Measurements from ENCODE around the gene SH3PXD2B.
"Not testable (repeated sequence)": the region's sequence is repeated elsewhere in the genome, so short reads cannot be mapped to it uniquely, and the experiment has no call there.

The SH3PXD2B gene

DNA sequence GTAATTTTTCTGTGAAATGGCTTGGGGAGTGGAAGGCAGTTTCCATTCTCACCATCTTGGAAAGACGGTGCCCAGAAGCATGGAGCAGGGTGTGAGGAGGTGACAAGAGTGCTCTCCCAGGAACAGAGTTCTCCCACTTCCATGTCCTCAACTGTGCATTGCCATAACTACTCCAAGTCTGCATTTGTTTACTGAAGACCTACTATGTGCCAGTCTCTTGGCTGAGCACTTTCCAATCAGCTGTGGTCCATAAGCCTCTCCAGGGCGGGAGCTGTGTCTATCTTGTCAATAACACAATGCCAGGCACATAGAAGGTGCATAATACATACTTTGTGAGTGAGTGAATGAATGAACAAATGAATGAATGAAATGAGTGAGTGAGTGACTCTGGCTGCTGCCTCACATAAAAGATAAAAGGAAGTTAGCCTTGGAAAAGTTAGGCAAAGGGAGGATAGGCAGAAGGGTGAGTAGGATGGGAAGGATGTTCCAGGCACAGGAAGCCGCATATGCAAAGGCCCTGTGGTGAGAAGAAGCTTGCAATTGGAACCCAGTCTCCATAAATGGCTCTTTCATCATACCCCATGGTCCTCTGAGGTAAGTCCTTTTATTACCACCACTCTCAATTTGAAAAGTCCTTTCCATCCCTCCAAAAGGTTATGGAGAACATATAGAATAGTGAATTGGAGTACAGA lies 31.3 kb upstream of the SH3PXD2B start:
- no peak for DNase-seq

DNA sequence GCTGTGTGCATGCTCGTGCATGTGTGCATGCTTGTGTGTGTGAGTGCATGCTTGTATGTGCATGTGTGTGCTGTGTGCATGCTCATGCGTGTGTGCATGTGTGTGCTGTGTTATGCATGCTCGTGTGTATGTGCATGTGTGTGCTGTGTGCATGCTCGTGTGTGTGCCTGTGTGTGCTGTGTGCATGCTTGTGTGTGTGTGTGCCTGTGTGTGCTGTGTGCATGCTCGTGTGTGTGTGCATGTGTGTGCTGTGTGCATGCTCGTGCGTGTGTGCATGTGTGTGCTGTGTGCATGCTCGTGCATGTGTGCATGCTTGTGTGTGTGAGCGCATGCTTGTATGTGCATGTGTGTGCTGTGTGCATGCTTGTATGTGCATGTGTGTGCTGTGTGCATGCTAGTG lies 30.3 kb upstream of the SH3PXD2B start:
- DNase-seq: no peak

DNA sequence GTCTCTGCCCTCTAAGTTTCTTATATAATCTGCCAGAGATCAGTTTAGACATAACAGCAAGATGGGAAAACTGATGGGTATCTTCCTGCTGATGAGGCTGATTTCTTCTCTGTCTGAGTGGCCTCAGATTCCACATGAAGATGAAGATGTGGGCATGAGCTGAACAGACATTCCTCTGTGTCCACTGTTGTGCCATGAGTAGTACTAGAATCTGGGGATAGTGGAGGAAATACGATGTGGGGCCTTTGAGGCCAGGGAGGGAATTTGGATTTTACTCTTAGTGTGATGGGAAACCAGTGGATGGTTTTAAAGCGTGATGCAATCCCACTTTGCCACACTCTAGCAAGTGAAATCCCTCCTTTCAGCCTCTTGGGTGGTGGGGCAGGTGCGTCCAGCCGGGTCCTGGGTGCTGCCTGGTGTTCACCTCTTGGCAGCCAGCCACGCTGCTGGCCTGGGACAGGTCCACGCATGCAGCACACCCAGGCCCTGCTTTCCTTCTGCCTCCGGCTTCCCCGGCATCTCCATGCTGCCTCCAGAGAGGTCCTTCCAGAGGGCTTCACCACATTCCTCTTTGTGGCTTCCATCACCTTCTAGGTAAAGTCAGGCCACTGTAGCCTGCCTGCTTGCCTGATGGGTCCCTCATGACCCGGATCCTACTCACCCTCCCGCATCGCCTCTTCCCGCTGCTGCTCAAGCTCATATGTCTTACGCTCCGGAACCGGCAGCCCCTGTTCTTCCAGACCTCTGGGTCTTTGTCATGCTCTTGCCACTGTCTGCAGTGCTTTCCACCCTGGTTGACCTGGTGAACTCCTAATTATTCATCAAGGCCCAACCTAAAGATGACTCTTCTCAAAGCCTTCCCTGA lies 28.1 kb upstream of the SH3PXD2B start:
- peak; percentile 39 for DNase-seq

DNA sequence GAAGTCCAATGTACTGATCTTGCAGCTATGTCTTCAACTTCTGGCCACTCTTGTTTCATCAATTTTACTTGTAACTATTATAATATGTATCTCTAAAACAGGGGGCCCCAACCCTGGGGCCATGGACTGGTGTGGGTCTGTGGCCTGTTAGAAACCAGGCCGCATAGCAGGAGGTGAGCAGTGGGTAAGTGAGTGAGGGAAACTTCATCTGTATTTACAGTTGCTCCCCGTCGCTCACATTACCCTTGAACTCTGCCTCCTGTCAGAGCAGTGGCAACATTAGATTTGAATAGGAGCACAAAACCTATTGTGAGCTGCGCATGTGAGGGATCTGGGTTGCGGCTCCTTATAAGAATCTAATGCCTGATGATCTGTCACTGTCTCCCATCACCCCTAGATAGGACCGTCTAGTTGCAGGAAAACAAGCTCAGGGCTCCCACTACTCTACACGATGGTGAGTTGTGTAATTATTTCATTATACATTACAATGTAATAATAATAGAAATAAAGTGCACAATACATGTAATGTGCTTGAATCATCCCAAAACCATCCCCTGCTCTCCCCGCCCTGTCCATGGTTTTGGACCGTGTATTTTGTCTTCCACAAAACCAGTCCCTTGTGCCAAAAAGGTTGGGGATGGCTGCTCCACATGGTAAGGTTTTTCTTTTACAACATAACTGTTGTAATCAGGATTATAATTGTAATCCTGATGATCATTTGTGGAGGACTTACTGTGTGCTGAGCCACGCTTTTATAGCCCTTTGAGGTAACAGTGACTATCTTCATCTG lies 26.9 kb upstream of the SH3PXD2B start:
- no peak for DNase-seq

DNA sequence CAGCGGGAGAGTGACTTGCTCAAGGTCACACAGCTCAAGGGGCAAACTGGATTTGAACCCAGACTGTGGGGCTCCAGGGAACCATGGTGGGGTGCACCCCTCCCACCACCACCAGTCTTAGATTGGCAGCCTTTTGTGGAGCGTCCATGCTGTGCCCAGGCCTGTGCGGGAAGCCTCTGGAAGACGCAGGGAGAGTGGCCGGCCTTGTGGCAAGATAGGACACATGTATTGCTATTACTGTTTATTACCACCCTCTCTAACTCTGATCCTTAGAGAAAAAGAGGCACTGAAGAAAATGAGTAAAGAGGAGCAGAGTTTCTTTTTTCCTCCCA lies 25.4 kb upstream of the SH3PXD2B start:
- no peak for DNase-seq

DNA sequence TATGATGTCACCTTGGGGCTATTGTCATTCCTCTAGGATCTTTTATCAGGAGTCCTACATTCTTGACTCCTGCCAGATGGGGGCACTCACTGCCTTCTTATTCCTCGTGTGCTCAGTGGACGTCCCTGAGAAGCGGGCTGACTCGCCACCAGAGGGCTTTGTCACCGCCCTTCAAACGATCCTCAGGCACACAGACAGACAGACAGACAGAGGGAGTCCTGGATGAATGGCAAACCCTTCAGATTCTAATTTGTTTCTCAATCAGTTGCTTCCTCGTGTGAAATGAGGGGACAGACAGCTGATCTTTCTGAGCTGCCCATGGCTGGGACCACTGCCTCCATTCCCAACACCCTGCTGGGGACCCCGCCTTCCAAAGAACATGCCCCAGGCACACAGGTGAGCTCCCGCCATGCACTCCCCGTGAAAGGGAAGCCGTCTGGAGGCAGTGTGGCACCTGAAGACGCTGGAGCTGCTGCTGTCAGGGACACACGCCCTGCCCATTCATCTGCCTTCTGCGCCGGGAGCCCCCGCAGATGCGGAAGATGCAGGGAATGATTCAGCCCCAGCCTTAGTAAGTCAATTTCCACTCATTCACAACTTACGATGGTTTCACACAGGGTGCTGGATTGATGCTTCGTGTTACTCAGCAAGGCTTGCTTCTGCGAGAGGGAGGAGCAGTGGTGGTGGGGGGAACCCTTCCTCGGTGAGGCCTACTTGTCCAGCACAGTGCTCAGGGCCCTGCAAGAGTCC lies 24.9 kb upstream of the SH3PXD2B start:
- peak; percentile 52 for DNase-seq

DNA sequence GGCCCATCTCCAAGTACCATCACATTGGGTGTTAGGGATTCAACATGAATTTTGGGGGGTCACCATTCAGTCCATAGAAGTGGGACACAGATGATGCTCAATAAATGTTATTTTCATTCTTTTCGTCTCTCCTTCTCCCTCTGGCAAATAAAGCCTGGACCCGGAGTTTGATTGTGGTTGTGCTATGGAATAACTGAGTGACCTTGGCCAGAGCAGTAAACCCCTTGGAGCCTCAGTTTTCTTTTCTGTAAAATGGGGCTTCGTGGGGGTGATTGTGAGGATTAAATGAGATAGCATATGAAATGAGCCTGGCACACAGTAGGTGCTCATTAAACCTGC lies 24.3 kb upstream of the SH3PXD2B start:
- not testable (repeated sequence) for DNase-seq

DNA sequence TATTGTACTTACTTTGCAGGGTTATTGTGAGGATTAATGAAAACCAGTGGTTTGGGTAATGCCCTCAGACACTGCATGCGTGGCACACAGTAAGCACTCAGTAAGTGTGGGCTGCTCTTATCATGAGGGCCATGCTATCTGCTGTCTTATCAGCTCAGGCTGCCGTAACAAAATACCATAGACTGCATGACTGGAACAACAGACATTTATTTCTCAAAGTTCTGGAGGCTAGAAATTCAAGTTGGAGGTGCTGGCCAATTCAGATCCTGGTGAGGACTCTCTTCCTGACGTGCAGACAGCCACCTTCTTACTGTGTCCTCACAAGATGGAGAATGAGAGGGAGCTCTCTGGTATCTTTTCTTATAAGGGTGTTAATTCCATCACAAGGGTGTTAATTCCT lies 23.9 kb upstream of the SH3PXD2B start:
- no peak for DNase-seq

DNA sequence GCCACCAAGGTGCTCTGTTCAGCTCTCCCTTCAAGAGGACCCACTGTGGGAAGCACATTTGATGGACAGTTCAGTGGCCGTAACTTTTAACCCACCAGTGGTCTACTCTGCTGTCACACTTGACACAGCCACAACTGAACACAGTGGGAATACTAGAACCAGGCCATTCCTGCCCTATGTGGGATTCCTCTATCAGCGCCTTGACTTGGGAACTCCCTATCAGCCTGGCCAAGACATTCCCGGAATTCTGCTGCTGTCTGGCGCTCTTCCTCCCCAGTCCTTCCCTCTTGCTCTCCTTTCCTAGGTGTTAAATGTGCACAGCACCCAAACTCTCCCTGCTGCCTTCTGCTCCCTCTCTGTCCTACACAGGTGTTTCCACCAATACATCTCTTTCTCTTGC lies 23.1 kb upstream of the SH3PXD2B start:
- DNase-seq: no peak

DNA sequence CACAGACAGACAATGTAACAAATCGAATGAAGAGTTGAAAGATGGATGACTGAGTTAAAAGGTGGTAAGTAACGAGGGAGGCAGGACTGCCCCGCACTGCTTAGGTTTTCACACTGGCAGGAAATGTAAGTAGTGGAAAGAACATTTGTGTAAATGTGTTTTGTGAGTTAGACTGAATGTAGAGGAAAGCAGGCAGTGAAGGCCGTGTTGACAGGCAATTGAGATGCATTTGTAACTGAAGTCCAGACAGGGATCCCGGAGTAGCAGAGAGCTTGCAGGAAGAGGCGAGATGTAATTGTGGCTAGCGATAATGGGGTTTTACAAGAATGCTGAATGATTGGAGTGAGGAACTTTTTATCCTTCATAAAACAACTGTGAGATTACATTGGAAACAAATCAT lies 20.0 kb upstream of the SH3PXD2B start:
- DNase-seq: no peak

DNA sequence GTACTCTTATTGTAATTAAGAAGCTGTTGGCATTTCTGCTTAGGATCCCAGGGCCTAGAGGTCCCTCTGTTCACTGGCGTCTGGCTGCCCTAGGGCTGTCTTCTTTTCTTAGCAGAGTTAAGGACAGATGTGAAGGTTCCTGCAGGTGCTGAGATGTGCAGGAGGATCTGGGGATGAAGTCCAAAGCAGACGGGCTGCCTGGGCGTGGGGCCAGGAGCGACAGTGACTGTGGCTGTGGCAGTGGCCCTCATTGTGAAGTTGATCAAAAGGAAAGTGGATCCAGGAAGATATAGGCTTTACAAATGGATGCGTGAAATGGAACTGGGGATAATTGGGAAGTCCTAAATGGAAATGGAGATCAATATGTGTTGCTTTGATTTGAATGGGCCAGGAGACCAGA lies 19.1 kb upstream of the SH3PXD2B start:
- DNase-seq: no peak

DNA sequence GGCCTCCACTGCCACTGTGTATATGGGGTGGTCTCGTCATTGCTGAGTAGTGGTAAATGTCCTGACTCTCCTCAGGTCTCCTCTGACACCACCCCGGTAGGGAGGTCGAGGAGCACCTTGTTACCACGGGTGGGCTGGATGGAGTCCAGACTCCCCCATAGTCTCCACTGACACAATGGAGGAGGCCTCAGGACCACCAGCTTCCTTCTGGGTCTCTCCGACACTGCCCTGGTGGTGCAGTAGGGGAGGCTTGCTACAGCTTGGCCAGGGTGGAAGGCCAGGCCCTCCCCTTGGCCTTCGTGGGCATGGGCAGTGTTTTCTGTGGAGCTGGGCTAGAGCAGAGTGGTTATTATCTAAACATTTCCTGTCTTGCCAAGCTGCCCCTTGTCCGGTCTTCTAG lies 15.4 kb upstream of the SH3PXD2B start:
- DNase-seq: no peak

DNA sequence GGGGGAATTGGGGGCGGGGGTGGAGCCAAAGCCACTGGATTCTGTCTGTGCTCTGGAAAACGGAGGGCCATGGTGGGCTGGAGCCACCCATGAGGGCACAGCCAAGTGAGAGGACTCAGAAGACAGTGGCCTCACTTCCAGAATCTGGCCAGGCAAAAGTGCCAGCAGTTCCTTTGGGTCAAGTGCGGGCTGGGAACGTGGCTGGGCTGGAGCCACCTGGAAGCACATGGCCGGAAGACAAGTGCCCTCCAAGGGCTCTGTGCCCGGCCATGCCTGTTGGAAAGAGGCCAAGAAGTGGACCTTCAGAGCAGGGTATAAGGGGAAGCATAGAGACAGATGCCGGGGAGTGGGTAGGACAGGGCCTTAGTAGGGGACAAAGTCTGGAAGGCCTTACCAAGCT lies 11.7 kb upstream of the SH3PXD2B start:
- no peak for DNase-seq

DNA sequence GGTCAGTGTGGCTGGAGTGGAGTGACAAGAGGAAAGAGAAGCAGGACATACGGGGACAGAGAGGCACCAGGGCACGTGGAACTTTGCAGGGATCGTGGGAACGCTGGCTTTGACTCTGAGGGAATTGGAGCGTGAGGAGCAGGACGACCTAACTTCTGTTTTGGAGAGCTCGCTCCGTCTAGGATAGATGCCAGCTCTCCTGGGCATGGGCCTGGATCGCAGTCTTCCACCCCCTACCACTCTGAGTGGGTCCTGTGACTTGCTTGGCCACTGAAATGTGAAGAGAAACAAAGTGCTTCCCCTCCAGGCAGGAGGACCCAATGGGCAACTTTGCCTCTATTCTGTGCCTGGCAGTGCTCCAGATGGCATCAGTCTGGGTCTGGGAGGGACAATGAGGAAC lies 8.7 kb upstream of the SH3PXD2B start:
- DNase-seq: no peak

DNA sequence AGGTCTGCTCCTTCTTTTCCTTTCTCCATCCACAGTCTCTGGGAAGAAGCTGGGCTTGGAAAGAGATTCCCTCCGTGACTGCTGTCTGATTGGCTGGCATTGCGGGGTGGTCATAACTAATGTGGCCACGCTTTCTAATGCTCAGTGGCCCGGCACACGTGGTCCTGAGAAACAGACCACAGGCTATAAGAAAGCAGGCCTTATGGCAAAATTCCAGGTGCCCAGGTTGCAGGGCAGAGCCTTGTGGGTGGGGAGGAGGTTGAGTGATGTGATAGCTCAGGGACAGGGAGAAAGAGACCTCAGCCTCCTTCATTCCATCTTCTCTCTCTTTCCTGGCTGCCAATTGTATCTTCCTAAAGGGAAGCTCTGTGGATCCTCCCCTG lies 5.4 kb upstream of the SH3PXD2B start:
- DNase-seq: no peak

DNA sequence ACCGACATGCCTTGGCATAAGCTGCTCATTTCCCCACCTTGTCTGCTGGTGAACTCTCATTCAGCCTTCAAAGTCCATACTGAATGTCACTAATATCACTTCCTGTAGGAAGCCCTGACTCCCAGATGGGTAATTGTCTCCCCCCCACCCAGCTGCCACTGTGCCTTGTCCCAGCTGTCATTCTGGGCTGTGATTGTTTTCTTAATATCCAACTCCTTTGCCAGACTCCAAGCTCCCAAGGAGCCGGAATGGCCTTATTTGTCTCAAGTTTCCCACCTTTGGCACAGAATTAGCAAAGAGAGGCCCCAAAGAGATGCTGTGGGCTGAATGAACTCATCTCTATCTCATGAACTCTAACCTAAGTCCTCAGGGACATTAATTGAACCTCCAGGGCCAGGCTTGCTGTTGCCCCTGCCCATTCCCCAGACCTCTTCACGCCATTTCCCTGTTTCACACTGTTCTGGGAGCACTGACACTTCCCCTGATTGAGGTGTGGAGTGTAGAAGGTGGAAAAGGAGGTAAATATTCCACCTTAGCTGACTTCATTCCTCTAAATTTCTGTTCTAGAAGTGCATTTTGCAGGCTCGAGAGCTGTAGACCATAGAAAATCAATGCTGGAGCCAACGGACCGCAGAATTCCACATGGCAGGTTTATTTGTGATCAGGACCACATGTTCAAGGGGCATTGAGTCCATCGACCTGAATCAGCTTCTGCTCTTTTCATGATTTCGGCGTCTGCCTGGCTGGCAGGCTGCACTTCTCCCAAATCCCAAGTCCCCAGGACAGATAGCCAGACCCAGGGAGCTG lies 4.9 kb upstream of the SH3PXD2B start:
- no peak for DNase-seq

DNA sequence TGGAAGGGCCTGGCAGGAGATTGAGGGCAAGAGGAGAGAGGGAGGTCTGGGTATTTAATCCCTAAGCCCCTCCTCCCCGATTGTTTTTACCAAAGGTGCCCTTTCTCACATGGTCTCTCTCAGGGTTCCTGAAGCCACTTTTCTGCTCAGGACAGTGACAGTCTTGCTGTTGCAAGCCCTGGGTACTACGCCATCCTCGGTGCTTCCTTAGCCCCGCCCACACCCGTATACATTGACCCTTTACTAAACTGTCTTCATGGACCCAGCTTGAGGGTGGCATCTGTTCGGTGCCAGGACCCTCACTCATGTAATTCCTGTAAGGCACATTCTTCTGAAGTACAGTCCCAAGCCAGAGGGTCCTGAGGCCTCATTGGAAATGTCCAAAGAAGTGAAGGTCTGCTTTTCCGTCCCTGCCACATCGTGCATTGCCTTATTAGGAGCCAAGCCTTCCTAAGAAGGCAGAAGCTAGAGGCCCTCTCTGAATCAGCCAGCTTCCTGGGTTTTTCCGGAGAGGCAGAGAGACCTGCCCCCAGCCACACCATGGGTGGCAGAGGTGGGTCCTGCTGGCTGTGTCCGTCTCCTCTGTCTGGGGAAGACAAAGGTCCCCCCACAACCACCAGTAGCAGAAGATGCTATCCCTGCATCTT lies 1.9 kb upstream of the SH3PXD2B start:
- no peak for DNase-seq

DNA sequence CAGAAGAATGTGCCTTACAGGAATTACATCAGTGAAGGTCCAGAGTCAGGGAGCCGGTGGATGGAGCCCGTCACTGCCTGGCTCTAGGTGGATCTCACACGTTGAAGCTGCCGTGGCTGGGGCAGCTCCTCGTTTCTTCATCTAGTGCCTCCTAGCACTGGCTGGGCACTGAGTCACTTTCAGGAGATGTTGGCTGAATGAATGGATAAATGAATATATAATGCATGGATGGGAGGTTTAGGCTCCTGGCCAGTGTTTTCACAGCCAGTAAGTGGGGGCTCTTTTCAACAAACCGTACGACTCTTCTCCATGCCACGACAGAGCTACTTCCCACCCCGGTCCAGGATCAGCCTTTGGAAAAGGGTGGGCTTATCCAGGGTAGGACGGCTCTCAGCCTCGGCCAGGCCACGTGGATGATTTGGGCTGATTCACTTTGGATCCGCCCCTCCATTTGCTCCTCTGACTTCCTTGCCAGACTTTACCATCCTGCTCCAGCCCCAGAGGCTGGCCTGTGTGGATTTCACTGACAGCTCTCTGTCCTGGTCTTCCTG lies 1.3 kb upstream of the SH3PXD2B start:
- no peak for DNase-seq

DNA sequence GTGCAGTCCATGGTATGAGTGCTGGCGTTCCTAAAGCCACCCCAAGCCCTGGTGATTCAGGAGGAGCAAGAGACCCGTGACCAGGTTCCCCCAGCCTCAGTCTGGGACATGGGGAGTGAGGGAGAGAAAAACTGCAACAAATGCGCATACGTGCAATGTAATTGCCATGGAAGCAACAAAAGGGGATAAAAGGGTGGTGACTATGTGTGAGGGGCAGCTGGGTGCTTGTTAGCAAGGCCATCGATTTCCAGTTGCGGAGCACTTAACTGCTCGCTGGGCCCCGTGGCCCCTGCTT lies 709 bp upstream of the SH3PXD2B start:
- no peak for DNase-seq

DNA sequence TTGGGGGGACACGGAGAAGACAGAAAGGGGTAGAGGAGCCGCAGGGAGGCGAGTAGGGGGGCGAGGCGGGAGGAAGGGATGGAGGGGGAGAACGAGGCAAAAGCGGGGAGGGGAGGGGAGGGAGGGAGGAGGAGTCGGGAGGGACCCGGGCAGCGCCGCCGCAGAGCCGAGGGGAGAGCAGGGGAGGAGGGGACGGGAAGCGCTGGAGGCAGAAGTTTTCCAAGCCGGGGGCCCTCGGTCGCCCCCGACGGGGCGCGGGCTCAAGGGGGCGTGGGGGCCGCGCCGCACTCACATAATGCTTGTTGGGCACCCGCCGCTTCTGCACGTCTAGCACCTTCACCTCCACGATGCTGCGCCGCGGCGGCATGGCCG lies 353 bp downstream of the SH3PXD2B start:
- no peak for DNase-seq

DNA sequence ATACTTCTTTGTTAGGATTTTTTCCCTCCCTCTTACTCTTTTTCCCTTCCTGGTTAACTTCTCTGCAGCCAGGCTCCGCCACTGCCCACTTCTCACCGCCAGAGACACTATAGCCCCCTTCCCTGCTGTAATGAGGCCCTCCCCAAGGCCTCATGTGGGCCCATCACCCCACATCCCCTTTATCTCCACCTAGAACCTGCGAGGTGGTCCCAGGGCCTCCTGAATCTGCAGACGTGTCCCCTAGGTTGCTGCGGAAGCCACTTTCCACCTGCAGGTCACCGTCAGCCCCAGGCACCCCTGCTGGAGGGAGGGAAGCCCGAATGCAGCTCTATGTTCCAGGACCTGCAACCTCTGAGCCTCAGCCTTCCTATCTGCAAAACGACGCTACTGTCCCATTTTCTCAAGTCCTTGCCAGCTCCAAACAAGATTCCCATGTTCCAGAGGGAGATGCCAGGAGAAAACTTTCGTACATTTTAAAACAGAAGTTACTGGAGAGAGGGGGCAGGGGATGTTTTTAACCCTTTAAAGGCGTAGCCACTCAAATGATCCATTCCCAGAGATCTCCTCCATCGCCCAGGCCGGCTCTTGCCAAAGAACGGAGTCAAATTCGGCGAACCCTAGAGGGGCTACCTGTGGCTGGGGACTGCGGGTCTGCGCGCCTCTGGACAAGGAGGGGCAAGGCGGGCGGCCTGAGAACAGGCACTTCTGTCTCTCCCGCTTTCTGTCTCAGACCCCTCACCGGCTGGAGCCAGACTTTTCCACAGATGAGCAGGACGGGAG lies 929 bp downstream of the SH3PXD2B start:
- no peak for DNase-seq

Measured in DMS79 (cell line).